Left lung (tissue), 10 donors: ENCODE data around the gene CSNK1G2. TPM values are rescaled to one million over a fixed set of nuclear protein-coding genes. Genes with fewer than 3 reads are reported as not detected.

Experiments used
- ATAC-seq: fragments of 200-7000 bp; cut with Tn5 transposase; one replicate; pipeline ENCODE4 v1.9.1; 2020; ENCODE audit warnings: moderate library complexity
- DNase-seq, 4 donors: peaks; one replicate each; pipeline ENCODE4 v3.0.0-alpha.2; 2013 to 2020
- H3K27ac ChIP-seq, 2 donors: fragments of 200-600 bp; sonication (generic) in 1 of 2; one replicate each; pipeline versions ENCODE4 v1.5.0 to v1.8.0; 2020 to 2021
- H3K27me3 ChIP-seq, 2 donors: fragments of 200-600 bp; sonication (generic) in 1 of 2; one replicate each; pipeline versions ENCODE4 v1.5.0 to v1.8.0; 2020 to 2021
- H3K36me3 ChIP-seq, 2 donors: fragments of 200-600 bp; sonication (generic) in 1 of 2; one replicate each; pipeline versions ENCODE4 v1.5.0 to v1.8.0; 2020 to 2021
- H3K4me1 ChIP-seq, 2 donors: fragments of 200-600 bp; one replicate each; pipeline ENCODE4 v1.8.0; 2021
- H3K4me3 ChIP-seq, 2 donors: fragments of 200-600 bp; sonication (generic) in 1 of 2; one replicate each; pipeline versions ENCODE4 v1.5.0 to v1.8.0; 2020 to 2021; ENCODE audit warnings: mild to moderate bottlenecking in 1 of 2
- H3K9me3 ChIP-seq, 2 donors: fragments of 200-600 bp; sonication (generic) in 1 of 2; one replicate each; pipeline versions ENCODE4 v1.5.0 to v1.8.0; 2020 to 2021
- CTCF ChIP-seq, 2 donors: fragments of 200-600 bp; sonication (generic) in 1 of 2; IDR thresholded peaks; one replicate each; pipeline versions ENCODE4 v1.5.0 to v1.8.0; 2021; ENCODE audit warnings: antibody characterized with exemption in 2 of 2
- intact Hi-C, 2 donors: fragments of 100-400 bp; cut with DNase I; formaldehyde crosslinking; loops; one replicate each; pipeline versions ENCODE4 v1.11.2 to v1.14.2; 2022
- polyA plus RNA-seq, 6 donors: library from polyadenylated mRNA; unstranded; fragments of 120-200 nt; gene quantifications; one replicate each; pipeline ENCODE4 v1.2.1, GENCODE V29; 2013; ENCODE audit not compliant: insufficient read length in 6 of 6
- total RNA-seq, 2 donors: library from RNA; stranded (reverse); fragmentation: NEBNext Ultra II Directional; extraction: Animal tissue kit (Norgen Biotek cat#: 25700); gene quantifications; one replicate each; pipeline ENCODE4 v1.2.1, GENCODE V29; 2021
- donor health status: DM: no; HTN: yes; CAD: no.
- donor health status: DM: no; HTN: no; CAD: no.

Gene CSNK1G2
- total and polyA plus RNA-seq, 8 donors: 35.6 to 64.5 (median 44.6) TPM

- H3K27me3 ChIP-seq: no peaks in the 10 kb centered on the region
- TF ChIP-seq CTCF (IDR thresholded peaks at IDR 0.05): no peak
- no peaks in the 10 kb centered on the region for H3K9me3 ChIP-seq
- ATAC-seq (no peak), DNase-seq (no peak)
- no peak overlapping the region for H3K4me3 ChIP-seq
- intact Hi-C loops: loop anchor here in 1 of 2 donors (5.0 kb wide), 1 partner anchor 49 kb away; no protein-coding TSS in a partner anchor
- H3K27ac ChIP-seq: no peak overlapping the region
- no peaks in the 10 kb centered on the region for H3K36me3 ChIP-seq
- peaks cover 0 to 18% of the 10 kb centered on the region in 2 donors for H3K4me1 ChIP-seq
Measured at GRCh38 chr19:2018752-2019151, 77.8 kb downstream of the CSNK1G2 start.

GRCh38 chr19:2021453-2022140, 80.6 kb downstream of the CSNK1G2 start:
- no peaks in the 10 kb centered on the region for H3K27me3 ChIP-seq
- peaks cover 0 to 11% of the 10 kb centered on the region in 2 donors for H3K4me1 ChIP-seq
- peak overlapping the region in 1 of 2 donors; percentile 13 for H3K27ac ChIP-seq
- H3K36me3 ChIP-seq: no peaks in the 10 kb centered on the region
- peaks cover 0 to 4% of the 10 kb centered on the region in 2 donors for H3K9me3 ChIP-seq
- no peak for DNase-seq
- no peak for TF ChIP-seq CTCF (IDR thresholded peaks at IDR 0.05)
- peak; percentile 77 for ATAC-seq
- intact Hi-C loops: no loop called here
- no peak overlapping the region for H3K4me3 ChIP-seq

- Histone ChIP-seq H3K9me3 (peaks cover 0 to 4% of the 10 kb centered on the region in 2 donors), H3K36me3 (no peaks in the 10 kb centered on the region), H3K27ac (no peak overlapping the region), H3K4me3 (no peak overlapping the region), H3K27me3 (no peaks in the 10 kb centered on the region), H3K4me1 (peaks cover 0 to 17% of the 10 kb centered on the region in 2 donors)
- DNase-seq (no peak), ATAC-seq (no peak)
- TF ChIP-seq CTCF (IDR thresholded peaks at IDR 0.05): no peak
- intact Hi-C loops: no loop called here
Measured at GRCh38 chr19:2022289-2022688, 81.3 kb downstream of the CSNK1G2 start.

GRCh38 chr19:2026770-2027169, 85.8 kb downstream of the CSNK1G2 start:
- intact Hi-C loops: no loop called here
- DNase-seq: no peak
- no peak overlapping the region for H3K27ac ChIP-seq
- ATAC-seq: no peak
- H3K36me3 ChIP-seq: no peaks in the 10 kb centered on the region
- peaks cover 0 to 4% of the 10 kb centered on the region in 2 donors for H3K9me3 ChIP-seq
- peaks cover 16 to 43% of the 10 kb centered on the region in 2 donors for H3K4me1 ChIP-seq
- H3K27me3 ChIP-seq: no peaks in the 10 kb centered on the region
- no peak for TF ChIP-seq CTCF (IDR thresholded peaks at IDR 0.05)
- no peak overlapping the region for H3K4me3 ChIP-seq

GRCh38 chr19:2027361-2027760, 86.4 kb downstream of the CSNK1G2 start:
- ATAC-seq (no peak), DNase-seq (peak in 2 of 4 donors; percentile 28 to 55)
- H3K27me3 ChIP-seq: no peaks in the 10 kb centered on the region
- H3K36me3 ChIP-seq: no peaks in the 10 kb centered on the region
- H3K27ac ChIP-seq: no peak overlapping the region
- intact Hi-C loops: no loop called here
- TF ChIP-seq CTCF (IDR thresholded peaks at IDR 0.05): no peak
- H3K4me1 ChIP-seq: peaks cover 21 to 49% of the 10 kb centered on the region in 2 donors
- H3K4me3 ChIP-seq: no peak overlapping the region
- peaks cover 0 to 4% of the 10 kb centered on the region in 2 donors for H3K9me3 ChIP-seq

Other genes starting within 250 kb of the CSNK1G2 start
- not detected for gene ONECUT3, start 187.7 kb upstream of the CSNK1G2 start, total RNA-seq
- under 1 TPM; 0.06 to 0.08 (median 0.07) TPM for gene ONECUT3, start 187.7 kb upstream of the CSNK1G2 start, polyA plus RNA-seq
- 1 to 10 TPM; 1.9 to 2.5 TPM for gene ATP8B3, start 128.9 kb upstream of the CSNK1G2 start, total RNA-seq
- 1 to 10 TPM in 5 of 6 donors, under 1 TPM in 1; 0.89 to 2.1 (median 1.3) TPM for gene ATP8B3, start 128.9 kb upstream of the CSNK1G2 start, polyA plus RNA-seq
- 10 to 100 TPM; 20.3 to 30.8 TPM for gene REXO1, start 92.7 kb upstream of the CSNK1G2 start, total RNA-seq
- gene REXO1, start 92.7 kb upstream of the CSNK1G2 start, polyA plus RNA-seq: 10 to 100 TPM; 16.9 to 25.4 (median 24.4) TPM
- gene KLF16, start 77.6 kb upstream of the CSNK1G2 start, total RNA-seq: 10 to 100 TPM; 18.5 to 28.8 TPM
- gene KLF16, start 77.6 kb upstream of the CSNK1G2 start, polyA plus RNA-seq: 1 to 10 TPM; 4.3 to 9.0 (median 7.2) TPM
- gene ABHD17A, start 55.7 kb upstream of the CSNK1G2 start, total RNA-seq: 10 to 100 TPM; 70.2 to 72.7 TPM
- gene ABHD17A, start 55.7 kb upstream of the CSNK1G2 start, polyA plus RNA-seq: 10 to 100 TPM; 41.3 to 67.4 (median 48.4) TPM
- 1 to 10 TPM; 7.2 to 9.4 TPM for gene ADAT3, start 35.8 kb upstream of the CSNK1G2 start, total RNA-seq
- gene ADAT3, start 35.8 kb upstream of the CSNK1G2 start, polyA plus RNA-seq: 1 to 10 TPM; 1.3 to 3.8 (median 2.2) TPM
- 10 to 100 TPM; 75.4 to 86.6 TPM for gene SCAMP4, start 35.8 kb upstream of the CSNK1G2 start, total RNA-seq
- gene SCAMP4, start 35.8 kb upstream of the CSNK1G2 start, polyA plus RNA-seq: 10 to 100 TPM; 54.5 to 84.4 (median 66.1) TPM
- gene BTBD2, start 74.5 kb downstream of the CSNK1G2 start, total RNA-seq: 10 to 100 TPM; 63.1 to 63.6 TPM
- gene BTBD2, start 74.5 kb downstream of the CSNK1G2 start, polyA plus RNA-seq: 100 to 1,000 TPM in 4 of 6 donors, 10 to 100 TPM in 2; 84.0 to 112 (median 103) TPM
- gene MKNK2, start 110.1 kb downstream of the CSNK1G2 start, total RNA-seq: 100 to 1,000 TPM; 238 to 291 TPM
- 100 to 1,000 TPM in 1 of 6 donors, 10 to 100 TPM in 5; 59.3 to 124 (median 77.1) TPM for gene MKNK2, start 110.1 kb downstream of the CSNK1G2 start, polyA plus RNA-seq
- 100 to 1,000 TPM in 1 of 2 donors, 10 to 100 TPM in 1; 59.1 to 105 TPM for gene MOB3A, start 155.2 kb downstream of the CSNK1G2 start, total RNA-seq
- gene MOB3A, start 155.2 kb downstream of the CSNK1G2 start, polyA plus RNA-seq: 10 to 100 TPM; 20.6 to 31.5 (median 24.9) TPM
- gene IZUMO4, start 155.7 kb downstream of the CSNK1G2 start, total RNA-seq: 1 to 10 TPM; 2.6 to 5.2 TPM
- gene IZUMO4, start 155.7 kb downstream of the CSNK1G2 start, polyA plus RNA-seq: 1 to 10 TPM; 4.4 to 8.5 (median 6.7) TPM
- 100 to 1,000 TPM; 109 to 128 TPM for gene AP3D1, start 210.4 kb downstream of the CSNK1G2 start, total RNA-seq
- 10 to 100 TPM; 68.8 to 90.0 (median 79.2) TPM for gene AP3D1, start 210.4 kb downstream of the CSNK1G2 start, polyA plus RNA-seq
- 10 to 100 TPM; 28.9 to 43.0 TPM for gene DOT1L, start 222.8 kb downstream of the CSNK1G2 start, total RNA-seq
- gene DOT1L, start 222.8 kb downstream of the CSNK1G2 start, polyA plus RNA-seq: 10 to 100 TPM; 15.0 to 24.6 (median 20.3) TPM